HG03378 (cell line): ENCODE data around the gene EPHB2.

Experiments
- ATAC-seq: cut with Tn5 transposase; IDR thresholded peaks from one replicate; pipeline ENCODE4 v1.9.1; 2021; ENCODE audit warnings: mild to moderate bottlenecking, moderate library complexity; ENCODE audit not compliant: unreplicated experiment

Gene EPHB2

DNA sequence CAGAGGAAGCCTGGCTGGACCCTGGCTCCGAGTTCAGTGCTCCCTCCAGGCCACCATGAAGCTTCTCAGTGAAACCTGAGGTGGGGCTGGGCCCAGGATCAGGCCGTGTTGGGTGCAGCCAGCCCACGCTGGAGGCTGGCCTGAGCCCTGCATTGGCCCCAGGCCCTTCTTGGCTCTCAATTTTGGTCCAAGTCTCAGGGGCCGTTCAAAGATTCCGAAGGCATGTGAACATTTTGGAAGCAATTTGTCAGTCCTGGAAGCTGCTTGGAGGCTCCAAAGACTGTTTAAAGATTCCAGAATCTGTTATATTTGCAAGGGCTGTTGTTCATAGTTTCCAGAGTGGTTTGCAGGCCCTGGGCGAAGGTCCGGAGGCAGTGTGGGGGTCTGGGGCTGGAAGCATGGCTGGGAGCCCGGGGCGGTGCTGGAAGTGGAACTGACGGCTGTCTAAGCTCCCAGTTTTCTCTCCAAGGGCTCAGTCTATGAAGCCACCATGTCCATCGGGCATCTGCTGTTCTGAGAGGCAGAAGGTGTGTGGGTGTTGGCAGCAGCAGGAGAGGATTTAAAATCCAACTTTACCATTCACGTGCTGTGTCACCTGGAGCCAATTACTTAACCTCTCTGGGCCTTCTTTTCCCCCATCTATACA is 104.9 kb downstream of the EPHB2 start:
- ATAC-seq: no peak

DNA sequence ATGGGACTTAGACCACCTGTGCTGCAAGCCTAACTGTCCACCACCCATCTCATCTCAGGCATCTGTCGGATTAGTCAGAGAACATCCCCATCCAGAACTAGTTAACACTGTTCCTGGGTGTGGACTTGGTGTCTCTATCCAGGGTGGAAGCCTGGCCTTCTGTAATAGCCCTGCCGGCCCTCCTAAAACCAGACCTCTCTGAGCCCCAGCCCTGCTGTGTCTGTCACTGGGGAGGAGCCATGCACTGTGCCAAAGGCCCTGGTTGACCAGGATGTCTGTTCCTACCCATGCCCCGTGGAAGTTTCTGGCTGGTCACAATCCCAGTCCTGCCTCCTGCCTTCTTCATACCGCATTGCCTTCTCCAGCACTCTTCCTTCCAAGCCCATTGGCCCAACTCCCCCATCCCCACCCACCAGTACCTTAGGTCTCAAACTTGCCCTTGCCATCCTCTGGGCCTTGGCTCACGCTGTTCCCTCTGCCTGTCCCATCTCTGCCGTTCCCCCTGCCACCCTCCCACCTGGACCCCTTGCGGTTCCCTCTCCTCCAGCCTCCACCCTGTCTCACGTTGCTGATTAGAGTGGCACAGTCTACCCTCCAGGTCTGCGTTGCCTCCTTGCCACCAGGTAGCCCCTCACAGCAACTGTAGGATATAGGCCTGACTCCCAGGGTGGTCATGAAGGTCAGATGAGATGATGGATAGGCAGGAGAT is 105.6 kb downstream of the EPHB2 start:
- ATAC-seq: no peak

DNA sequence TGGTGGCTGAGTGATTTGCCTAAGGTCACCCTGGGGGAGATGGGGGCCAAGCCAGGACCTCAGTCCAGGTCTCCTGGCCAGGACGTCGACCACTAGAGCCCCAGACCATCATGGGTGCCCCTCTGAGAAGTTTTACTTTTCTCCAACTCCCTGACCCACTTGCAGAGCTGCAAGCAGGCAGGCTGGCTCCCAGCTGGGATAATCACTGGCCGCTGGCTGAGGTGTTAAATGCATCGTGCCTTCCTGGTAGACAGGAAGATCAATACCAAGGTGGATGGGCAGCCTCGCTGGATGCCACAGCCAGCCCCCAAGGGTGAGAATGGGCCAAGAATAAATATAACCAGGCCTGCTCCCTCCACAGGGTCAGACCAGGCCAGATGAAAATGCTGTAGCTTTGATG is 106.2 kb downstream of the EPHB2 start:
- no peak for ATAC-seq

DNA sequence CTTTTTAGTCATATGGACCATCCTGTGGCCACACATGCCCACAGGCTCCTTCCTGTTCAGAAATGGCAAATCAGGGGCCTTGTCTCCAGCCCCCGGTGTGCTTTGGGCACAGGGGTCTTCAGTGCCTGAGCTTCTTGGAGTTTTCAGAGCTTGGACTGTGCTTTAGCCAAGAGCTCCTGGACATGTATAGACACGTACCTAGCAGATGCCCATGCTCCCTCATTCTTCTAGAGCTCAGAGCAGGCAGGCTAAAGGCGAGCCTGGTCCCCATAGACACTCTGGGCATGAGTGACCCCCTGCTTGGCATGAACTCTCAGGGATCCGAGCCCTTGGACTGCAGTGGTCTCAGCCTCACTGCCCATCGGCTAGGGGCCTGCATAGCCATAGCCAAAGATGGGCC is 106.8 kb downstream of the EPHB2 start:
- no peak for ATAC-seq

DNA sequence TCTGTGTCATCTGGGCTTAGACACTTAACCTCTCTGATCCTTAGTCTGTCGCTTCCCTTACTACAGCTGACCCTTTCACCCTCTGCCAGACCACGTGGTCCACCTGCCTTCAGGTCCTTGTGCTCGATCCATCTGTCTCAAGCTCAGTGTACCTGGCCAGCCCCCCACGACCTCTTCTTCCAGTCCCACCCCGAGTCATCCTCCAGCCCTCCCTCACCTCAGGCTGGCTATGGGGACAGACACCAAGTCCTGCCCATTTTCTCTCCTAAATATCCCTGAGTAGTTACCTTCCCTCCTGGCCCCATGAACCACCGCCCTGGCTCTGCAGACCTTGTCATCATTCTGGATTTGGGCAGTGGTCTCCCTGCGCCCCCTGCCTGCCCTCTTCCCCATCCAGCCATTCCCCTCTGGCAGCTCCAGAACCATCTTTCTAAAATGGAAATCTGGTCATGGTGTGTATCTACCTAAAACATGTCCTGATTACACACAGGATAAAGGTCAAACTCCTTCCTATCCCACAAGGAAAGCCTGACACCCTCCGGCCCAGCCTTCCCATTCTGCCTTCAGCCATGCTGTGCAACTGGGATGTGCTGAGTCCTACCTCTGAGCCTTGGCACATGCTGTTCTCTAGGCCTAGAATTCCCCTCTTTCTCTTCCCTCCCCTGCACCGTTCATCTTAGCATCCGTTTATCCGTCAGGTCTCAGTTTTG is 107.6 kb downstream of the EPHB2 start:
- ATAC-seq: no peak

DNA sequence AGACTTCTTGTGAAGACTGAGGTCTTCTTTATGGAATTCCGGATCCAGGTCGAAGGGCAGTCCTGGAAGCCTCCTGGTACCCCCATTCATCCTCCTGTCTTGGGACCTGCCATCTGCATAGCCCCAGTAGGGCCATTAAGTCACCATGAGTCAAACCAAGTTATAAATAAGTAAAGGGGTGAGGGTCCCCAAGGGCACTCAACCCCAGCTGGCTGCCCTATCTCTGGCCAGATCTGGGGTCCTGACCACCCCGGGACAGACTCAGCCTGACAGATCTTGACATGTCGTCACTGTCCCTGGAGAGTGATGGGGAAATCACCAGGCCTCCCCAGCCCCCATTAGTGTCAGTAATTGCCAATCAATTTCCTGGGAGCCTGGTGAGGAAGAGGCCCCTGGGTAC is 108.7 kb downstream of the EPHB2 start:
- no peak for ATAC-seq

DNA sequence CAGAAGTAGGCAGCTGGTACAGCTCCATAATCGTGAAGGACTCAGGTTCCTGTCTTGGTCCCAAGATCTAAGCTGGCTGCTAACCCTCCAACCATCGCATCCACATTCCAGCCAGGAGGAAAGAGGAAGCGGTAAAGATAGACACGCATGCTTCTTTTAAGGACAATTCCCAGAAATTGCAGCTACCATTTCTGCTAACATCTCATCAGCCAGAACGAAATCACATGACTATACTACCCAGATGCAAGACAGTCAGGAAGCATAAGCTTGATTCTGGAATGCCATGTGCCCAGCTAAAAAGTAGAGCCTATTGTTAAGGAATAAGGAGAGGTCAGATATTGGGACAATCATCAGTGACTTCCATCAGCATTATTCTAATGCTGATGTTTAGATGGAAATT is 110.4 kb downstream of the EPHB2 start:
- ATAC-seq: no peak

DNA sequence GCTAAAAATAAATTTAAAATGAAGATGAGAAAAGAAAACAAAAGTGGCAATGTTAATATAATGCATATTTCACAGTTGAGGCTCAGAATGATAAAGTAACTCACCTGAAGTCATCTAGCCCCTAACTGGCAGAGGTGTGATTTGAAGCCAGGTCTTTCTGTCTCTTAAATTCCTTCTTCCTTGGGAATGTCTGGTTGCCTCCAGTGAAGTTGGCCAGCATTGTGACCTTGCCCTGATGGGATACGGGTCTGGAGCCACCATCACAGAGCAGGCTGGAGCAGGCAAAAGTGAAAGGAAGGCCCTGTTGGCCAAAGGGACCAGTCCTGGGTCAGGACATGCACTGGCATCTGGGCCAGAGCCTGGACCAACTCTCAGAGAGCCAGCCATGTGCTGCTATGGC is 111.7 kb downstream of the EPHB2 start:
- no peak for ATAC-seq

DNA sequence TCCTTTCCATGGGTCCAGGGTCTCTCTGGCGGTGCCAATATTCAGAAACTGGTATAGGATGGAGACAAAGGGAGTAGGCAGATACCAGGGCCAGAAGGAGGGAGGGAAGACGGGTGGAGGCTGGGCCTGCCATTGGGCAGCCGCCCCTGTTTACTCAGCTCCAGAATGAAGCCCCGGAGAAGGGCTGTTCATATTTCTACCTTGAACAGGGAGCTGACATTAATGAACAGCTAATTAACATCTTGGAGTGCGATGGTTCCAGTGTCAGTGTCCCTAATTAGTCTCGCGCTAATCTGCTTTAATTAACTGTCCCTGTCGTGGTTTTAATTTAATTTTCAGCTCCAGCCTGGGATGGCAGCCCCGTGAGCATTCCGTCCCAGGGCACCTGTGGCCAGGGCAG is 113.8 kb downstream of the EPHB2 start:
- no peak for ATAC-seq

DNA sequence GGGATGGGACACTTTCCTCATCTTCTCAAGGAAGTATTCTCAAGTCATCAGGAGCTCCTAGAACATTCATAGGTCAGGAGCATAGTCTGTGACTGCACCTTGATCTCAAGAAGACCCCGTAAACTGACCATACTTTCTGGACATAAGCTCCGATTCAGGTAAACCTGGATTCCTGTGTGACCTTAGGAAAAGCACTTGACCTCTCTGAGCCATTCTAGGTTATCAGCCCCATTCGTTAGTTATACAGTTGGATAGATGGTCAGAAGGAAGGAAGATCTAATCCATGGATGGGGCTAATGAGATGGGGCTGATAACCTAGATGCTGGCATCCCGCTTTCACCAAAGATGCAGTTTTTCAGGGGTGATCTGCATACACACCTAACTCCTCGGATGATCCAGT is 114.3 kb downstream of the EPHB2 start:
- ATAC-seq: no peak

DNA sequence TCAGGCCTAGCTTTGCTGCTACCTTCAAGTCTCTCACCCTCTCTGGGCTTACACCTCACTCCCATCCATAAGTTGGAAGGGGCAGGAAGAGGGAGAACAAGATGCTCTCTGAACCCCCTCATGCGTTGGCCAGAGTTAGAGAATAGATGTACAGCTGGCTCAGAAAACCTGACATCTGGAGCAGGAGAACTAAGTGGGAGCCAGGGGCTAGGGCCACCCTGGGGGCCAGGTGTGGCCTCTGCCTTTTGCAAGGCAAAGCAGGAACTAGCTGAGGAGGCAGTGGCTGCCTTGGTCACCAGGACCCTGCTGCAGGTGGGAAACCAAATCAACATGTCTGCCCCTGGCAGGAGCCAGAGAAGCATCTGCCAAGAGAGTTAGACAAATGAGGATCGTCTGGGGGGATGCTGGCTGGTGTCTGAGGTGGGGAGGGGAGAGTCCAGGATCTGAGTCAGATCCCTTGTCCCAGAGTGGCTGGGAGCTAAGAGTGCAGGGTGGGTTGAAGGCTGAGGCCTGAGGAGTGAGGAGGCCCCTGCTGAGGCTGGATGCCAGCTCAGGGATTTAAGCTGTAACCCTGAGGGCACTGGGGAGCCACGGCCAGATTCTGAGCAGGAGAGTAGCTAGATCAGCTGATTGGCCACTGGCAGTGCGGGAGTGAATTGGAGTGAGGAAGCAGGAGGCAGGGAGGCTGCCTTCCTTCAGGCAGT is 115.0 kb downstream of the EPHB2 start:
- ATAC-seq: no peak

DNA sequence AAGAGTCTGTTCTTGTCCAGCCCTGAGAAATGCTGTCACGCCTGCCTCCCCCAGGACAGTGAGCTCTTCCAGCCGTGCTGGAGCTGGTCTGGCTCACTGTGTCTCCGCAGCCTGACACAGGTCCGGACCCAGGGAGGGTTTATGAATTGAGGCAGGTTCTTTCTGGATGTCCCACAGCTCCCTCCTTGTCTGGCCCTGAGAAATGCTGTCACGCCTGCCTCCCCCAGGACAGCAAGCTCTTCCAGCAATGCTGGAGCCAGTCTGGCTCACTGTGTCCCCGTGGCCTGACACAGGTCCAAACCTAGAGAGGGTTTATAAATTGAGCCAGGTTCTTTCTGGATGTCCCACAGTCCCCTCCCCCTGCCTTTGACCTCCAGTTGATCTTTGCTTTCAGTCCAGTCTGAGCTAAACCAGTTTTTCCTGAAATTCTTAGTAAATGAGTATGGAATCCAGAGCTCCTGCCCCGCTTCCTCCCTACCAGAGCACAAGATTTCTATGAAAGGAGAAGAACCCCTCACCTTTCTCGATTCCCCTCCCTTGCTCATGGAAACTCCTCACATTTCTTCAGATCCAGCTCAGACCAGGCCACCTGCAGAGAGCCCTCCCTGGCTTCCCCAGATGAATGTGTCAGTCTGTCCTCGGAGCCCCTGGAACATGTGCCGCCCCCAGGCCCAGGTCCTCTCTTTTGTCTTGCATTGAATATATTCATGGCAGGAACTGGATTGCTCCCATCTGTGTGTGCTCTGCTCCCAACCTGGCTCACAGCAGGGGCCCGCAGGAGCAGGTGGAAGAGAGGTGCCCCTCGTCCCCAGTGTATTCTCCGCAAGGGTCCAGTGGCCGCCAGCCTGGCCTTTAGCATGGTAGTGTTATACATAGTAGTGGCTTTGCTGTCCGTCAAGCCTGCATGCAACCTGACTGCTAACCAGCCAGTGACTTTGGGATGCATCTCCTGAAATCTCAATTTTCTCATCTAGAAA is 116.3 kb downstream of the EPHB2 start:
- ATAC-seq: no peak

DNA sequence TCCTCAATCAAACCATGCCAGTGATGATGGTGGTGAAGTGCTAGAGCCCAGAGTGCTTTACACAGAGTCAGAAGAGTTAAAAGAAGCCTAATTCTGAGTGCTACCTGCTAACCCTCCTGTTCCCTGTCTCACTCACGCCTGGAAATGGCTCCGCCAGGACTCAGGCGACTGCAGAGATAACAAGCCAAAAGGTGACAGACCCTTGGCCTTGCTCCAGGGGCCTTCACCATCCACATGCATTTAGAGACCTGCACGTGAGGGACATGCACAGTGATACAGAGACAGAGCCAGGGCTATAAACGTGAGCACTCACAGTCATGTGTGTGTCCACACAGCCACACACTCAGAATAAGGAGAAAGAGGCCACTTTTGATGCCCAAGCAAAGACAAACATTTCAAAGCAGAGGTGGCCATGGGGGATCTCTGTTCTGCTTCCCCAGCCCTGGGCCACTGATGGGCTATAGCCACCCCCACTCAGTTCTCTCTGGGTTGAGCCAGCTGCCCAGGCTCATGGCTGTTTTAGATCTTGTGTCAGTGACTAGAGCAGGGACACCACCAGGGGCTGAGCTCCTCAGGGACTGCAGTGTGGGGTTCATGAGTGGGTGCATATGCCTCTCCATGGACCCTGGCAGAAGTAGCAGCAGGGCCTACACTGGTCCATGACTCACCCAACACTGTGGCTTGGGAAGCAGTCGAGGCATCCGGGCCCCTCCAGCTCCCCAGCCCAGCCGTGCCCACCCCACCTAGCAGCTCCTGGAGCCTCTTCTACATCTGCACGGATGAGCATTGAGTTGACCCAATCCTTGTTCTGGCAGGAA is 117.2 kb downstream of the EPHB2 start:
- ATAC-seq: no peak

DNA sequence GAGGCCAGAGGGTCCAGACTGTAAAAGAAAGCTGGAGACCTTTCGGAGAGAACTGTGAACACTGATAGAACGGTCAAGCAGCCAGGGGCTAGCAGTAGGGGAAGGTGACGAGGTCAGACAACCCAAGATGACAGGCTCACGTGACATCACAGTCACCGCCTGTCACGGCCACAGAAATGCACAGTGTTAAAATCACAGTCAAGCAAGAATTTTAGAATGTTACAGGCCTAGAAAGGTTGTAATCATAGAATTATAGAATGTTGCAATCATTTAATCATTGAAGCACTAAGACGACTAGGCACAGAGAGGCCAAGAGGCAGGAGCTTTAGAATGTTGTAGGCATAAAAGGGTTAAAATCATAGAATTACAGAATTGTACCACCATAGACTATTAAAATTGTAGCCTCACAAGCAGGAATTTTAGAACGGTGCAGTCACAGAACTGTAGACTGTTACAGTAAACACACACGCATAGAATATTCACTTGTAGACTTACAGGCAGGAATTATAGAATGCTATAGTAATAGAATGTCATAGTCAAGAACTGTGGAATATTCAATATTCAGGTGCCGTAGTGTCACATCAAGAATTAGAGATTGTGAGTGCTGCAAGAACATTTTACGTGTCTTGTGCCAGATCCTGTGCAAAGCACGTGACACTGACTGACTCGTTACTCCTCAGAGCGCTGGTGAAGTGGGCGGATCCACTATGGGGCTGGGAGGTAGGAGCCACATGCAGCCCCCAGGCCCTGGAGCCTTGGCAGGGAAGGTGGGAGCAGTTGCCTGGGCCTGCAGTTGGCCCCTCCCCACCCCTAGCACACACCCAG is 118.1 kb downstream of the EPHB2 start:
- ATAC-seq: no peak

DNA sequence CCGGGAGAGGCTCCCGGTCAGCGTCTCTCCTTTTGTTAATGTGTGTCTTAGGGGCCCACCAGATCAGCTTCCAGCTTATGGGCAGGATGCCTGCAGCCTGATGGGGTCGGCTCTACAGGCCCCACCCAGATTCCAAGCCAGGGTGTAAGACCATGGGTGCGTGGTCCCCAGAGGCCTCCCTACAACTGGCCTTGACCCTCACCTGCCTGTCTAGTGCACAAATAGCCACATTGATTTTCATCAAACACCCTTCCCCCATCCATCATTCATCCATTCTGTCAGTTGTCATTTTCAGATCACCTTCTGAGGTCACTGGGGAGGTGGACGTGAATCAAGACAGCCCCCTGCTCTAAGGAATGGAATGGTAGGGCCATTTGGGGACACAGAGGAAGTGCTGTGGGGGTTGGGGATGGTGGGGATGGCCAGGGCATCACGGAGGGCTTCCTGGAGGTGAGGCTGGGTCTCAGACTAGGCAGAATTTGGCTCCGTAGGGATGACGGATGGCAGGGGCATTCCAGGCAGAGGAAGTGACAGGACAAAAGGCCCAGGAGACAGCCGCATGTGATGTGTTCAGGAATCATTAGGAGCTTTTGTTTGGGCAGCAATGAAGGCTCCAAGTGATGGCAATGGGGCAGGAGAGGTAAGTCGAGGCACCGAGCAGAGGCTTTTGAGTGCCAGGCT is 118.8 kb downstream of the EPHB2 start:
- ATAC-seq: no peak

DNA sequence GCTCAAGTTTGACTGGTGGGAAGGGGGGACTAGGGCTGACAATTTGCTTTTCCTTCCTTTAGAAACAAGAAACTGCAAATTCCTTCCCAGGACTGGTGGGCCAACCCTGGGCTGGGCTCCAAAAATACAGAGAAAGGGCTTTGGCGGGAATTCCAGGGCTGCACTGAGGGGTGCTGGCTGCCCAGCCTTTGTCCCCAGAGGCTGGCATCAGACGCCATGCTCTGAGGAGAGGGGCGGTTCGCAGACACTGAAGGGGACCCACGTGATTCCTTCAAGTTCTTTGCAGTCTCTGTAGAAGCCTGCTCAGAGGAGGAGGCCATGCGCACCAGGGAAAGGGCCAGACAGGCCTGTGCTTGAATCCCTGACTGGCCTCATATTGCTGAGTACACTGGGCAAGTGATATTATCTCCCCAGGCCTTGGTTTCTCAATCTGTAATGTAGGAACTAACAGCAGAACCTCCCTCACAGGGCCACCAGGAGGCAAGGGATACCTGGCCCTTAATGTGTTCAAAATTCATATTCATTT is 119.5 kb downstream of the EPHB2 start:
- no peak for ATAC-seq

DNA sequence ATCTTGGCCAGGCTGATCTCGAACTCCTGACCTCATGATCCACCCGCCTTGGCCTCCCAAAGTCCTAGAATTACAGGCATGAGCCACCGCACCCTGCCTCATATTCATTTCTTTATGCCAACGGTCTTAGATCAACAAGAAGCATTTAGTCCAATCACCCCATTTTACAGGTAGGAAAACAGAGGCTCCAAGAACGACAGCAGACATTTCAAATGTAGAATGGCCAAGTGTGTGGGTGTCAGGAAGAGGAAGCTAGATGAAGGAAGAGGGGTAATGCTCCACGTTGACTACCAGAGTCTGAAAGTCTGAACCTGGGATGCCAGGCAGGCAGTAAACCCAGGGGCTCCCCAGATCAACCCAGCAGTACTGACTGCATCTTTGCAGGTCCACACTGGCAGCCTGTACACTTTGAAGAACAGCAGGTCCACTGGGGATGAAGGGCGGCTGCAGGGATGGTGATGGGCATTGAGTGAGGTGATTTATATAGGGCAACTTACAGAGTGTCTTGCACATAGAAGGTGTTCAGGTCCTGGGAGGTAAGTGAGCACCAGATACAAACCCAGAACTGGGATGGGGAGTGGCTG is 120.2 kb downstream of the EPHB2 start:
- ATAC-seq: no peak
